K562 (cell line): Measurements from ENCODE around the gene ACAP2. TPM values are rescaled to one million over a fixed set of nuclear protein-coding genes. Genes with fewer than 3 reads are reported as not detected.

Experiments used
- BCL6 ChIP-seq: fragments of 250-450 bp; sonication (Bioruptor Pico); IDR thresholded peaks from 2 replicates; pipeline ENCODE4 v1.4.0; 2020
- C11orf30 ChIP-seq: fragments of 450-650 bp; IDR thresholded peaks from 2 replicates; pipeline ENCODE4 v1.6.1; 2016; ENCODE audit warnings: low read depth, mild to moderate bottlenecking
- CTCF ChIP-seq, 3 experiments: IDR thresholded peaks in 2 of 3; conservative IDR thresholded peaks in 1 of 3; 2 replicates each; pipeline ENCODE4 v1.5.1; 2011 to 2012; ENCODE audit warnings: low read length in 3 of 3, mild to moderate bottlenecking in 3 of 3, control low read depth in 2 of 3, improper control_type of control experiment in 1 of 3, inconsistent platforms in 1 of 3, low read depth in 1 of 3, mixed read lengths in 1 of 3, moderate library complexity in 1 of 3; ENCODE audit not compliant: insufficient read depth in 2 of 3
- CTCFL ChIP-seq: IDR thresholded peaks from 2 replicates; pipeline ENCODE4 v1.6.1; 2011; ENCODE audit warnings: borderline replicate concordance, low read depth, mild to moderate bottlenecking, moderate library complexity, low read length; ENCODE audit not compliant: insufficient read depth, poor library complexity, severe bottlenecking
- EGR1 ChIP-seq: fragments of 450-650 bp; conservative IDR thresholded peaks from 2 replicates; pipeline ENCODE4 v1.6.1; 2017; ENCODE audit warnings: mild to moderate bottlenecking
- EZH2 ChIP-seq: IDR thresholded peaks from 2 replicates; pipeline ENCODE4 v1.6.1; 2012; ENCODE audit warnings: low read depth, mild to moderate bottlenecking, inconsistent platforms, low read length, borderline replicate concordance
- FOXM1 ChIP-seq, 2 experiments: fragments of 450-650 bp in 1 of 2; sonication (generic) in 1 of 2; formaldehyde crosslinking in 1 of 2; IDR thresholded peaks; 2 replicates each; pipeline versions ENCODE4 v1.6.1 to v1.9.0; 2017 to 2022; ENCODE audit warnings: low read depth in 2 of 2, mild to moderate bottlenecking in 2 of 2, missing genetic modification reagents in 1 of 2, moderate library complexity in 1 of 2
- HCFC1 ChIP-seq: IDR thresholded peaks from 2 replicates; pipeline ENCODE4 v1.6.1; 2012; ENCODE audit warnings: low read depth, low read length, improper control_type of control experiment
- HNRNPL ChIP-seq: fragments of 200-400 bp; formaldehyde crosslinking; IDR thresholded peaks from 2 replicates; pipeline ENCODE4 v1.6.1; 2017; ENCODE audit warnings: low read depth, mild to moderate bottlenecking, low read length
- ID3 ChIP-seq, 2 experiments: fragments of 250-450 bp in 1 of 2; fragments of 450-650 bp in 1 of 2; sonication (Bioruptor Pico) in 1 of 2; IDR thresholded peaks; 2 replicates each; pipeline versions ENCODE4 v1.6.1 to v1.8.0; 2016 to 2021; ENCODE audit warnings: mild to moderate bottlenecking in 2 of 2, moderate library complexity in 2 of 2, missing compliant biosample characterization in 1 of 2, missing genetic modification characterization in 1 of 2
- KAT7 ChIP-seq: sonication (generic); formaldehyde crosslinking; IDR thresholded peaks from 2 replicates; pipeline ENCODE4 v1.8.0; 2022; ENCODE audit warnings: missing genetic modification reagents, mild to moderate bottlenecking, borderline replicate concordance
- PML ChIP-seq: IDR thresholded peaks from 2 replicates; pipeline ENCODE4 v1.6.1; 2012; ENCODE audit warnings: low read length, inconsistent platforms
- POU5F1 ChIP-seq: fragments of 150-350 bp; IDR thresholded peaks from 2 replicates; pipeline ENCODE4 v1.6.1; 2014; ENCODE audit warnings: borderline replicate concordance, low read length, low read depth, mild to moderate bottlenecking; ENCODE audit not compliant: partially characterized antibody
- PTBP1 ChIP-seq: fragments of 200-400 bp; formaldehyde crosslinking; IDR thresholded peaks from 2 replicates; pipeline ENCODE4 v1.6.1; 2017; ENCODE audit warnings: low read depth, low read length
- RB1 ChIP-seq: fragments of 450-650 bp; IDR thresholded peaks from 2 replicates; pipeline ENCODE4 v1.6.1; 2017; ENCODE audit warnings: low read depth, mild to moderate bottlenecking
- RBBP5 ChIP-seq: fragments of 200-600 bp; sonication (generic); IDR thresholded peaks from 2 replicates; pipeline ENCODE4 v1.6.1; 2012; ENCODE audit warnings: borderline replicate concordance, mild to moderate bottlenecking, low read length, control low read depth, inconsistent platforms; ENCODE audit not compliant: insufficient read depth, poor library complexity, severe bottlenecking
- SAP30 ChIP-seq: fragments of 200-600 bp; sonication (generic); IDR thresholded peaks from 2 replicates; pipeline ENCODE4 v1.6.1; 2012; ENCODE audit warnings: borderline replicate concordance, low read depth, mild to moderate bottlenecking, moderate library complexity, low read length, control low read depth, inconsistent platforms; ENCODE audit not compliant: insufficient read depth, poor library complexity, severe bottlenecking
- SMAD4 ChIP-seq: fragments of 250-450 bp; sonication (Bioruptor Pico); conservative IDR thresholded peaks from 2 replicates; pipeline ENCODE4 v1.8.0; 2021; ENCODE audit warnings: inconsistent platforms, mild to moderate bottlenecking, moderate library complexity
- YY1 ChIP-seq, 3 experiments: IDR thresholded peaks; 2 replicates each; pipeline ENCODE4 v1.6.1; 2011; ENCODE audit warnings: low read length in 2 of 3, mild to moderate bottlenecking in 2 of 3, moderate library complexity in 2 of 3, borderline replicate concordance in 1 of 3, control low read depth in 1 of 3, low read depth in 1 of 3; ENCODE audit not compliant: insufficient read depth in 3 of 3, insufficient replicate concordance in 2 of 3, control insufficient read depth in 1 of 3, insufficient read length in 1 of 3; ENCODE audit errors: extremely low read depth in 1 of 3
- ZFX ChIP-seq: sonication (generic); formaldehyde crosslinking; IDR thresholded peaks from 2 replicates; pipeline ENCODE4 v1.8.0; 2022; ENCODE audit warnings: mild to moderate bottlenecking, missing genetic modification reagents, moderate library complexity
- ZNF121 ChIP-seq: sonication (generic); formaldehyde crosslinking; conservative IDR thresholded peaks from 2 replicates; pipeline ENCODE4 v1.8.0; 2022; ENCODE audit warnings: missing genetic modification reagents
- ZSCAN29 ChIP-seq: fragments of 450-650 bp; IDR thresholded peaks from 2 replicates; pipeline ENCODE4 v1.6.1; 2017
- polyA plus RNA-seq, 8 experiments: library from polyadenylated mRNA; depleted of rRNA in 4 of 8; stranded (reverse) in 5 of 8; unstranded in 3 of 8; fragments of >200 nt; fragmentation: Nextera tagmentation in 2 of 8; fragmentation: Illumina TruSeq in 1 of 8; extraction: Ambion mirVana in 2 of 8; extraction: Trizol in 1 of 8; gene quantifications; 2 replicates each; pipeline versions ENCODE4 v1.2.1 to v1.2.3, GENCODE V29; 2011 to 2014; ENCODE audit warnings: inconsistent platforms in 1 of 8, missing spikeins in 1 of 8
- total RNA-seq, 7 experiments: library from RNA; depleted of rRNA in 6 of 7; stranded (reverse); fragments of >200 nt in 6 of 7; fragmentation: Illumina TruSeq in 2 of 7; extraction: Trizol in 2 of 7; gene quantifications; 2 replicates each; pipeline versions ENCODE4 v1.2.1 to v1.2.3, GENCODE V29; 2011 to 2021; ENCODE audit warnings: low replicate concordance in 1 of 7

ACAP2 gene
- total and polyA plus RNA-seq, 9 of the 15 experiments (the other 6 are each of a cell fraction or from before 2014, with no cell fraction given), result 10.6 to 52.7 (median 34.4) TPM

- TF ChIP-seq CTCF (IDR thresholded peaks at IDR 0.05 in 2 of 3, conservative IDR thresholded peaks at IDR 0.05 in 1 of 3; ENCODE audit: insufficient read depth in 2 of 3, low read depth in 1 of 3, low read length in 3 of 3), result peak; percentile 48 to 83 (median 65); a peak in 5 of 6 replicates
- TF ChIP-seq SMAD4, result 0 out of 2 replicates have a peak, but pooled peaks have one; percentile 42
- 0 out of 2 replicates have a peak, but pooled peaks have one; percentile 67 for TF ChIP-seq ZSCAN29
- peak; percentile 86 for TF ChIP-seq FOXM1 (IDR thresholded peaks at IDR 0.05; ENCODE audit: low read depth)
- TF ChIP-seq FOXM1 (CRISPR knock-in tag; IDR thresholded peaks at IDR 0.05; ENCODE audit: low read depth), result 0 out of 2 replicates have a peak, but pooled peaks have one; percentile 4
- TF ChIP-seq BCL6 (CRISPR knock-in tag), result no peak
- peak; percentile 94 for TF ChIP-seq CTCFL
- peak; percentile 91 for TF ChIP-seq RB1
- peak; percentile 55; the same call in 1 of the 2 replicates for TF ChIP-seq C11orf30
- TF ChIP-seq PML, result peak; percentile 33; the same call in 1 of the 2 replicates
- TF ChIP-seq POU5F1, result no peak
- no peak for TF ChIP-seq ZNF121 (CRISPR knock-in tag)
- TF ChIP-seq RBBP5, result peak; percentile 99
- peak; percentile 40; the same call in 1 of the 2 replicates for TF ChIP-seq HCFC1
- TF ChIP-seq EGR1, result no peak
- TF ChIP-seq ZFX (CRISPR knock-in tag), result peak; percentile 78
- no peak for TF ChIP-seq EZH2
- peak; percentile 63 for TF ChIP-seq SAP30
- no peak for TF ChIP-seq KAT7 (CRISPR knock-in tag)
- TF ChIP-seq PTBP1, result no peak
- TF ChIP-seq YY1 (IDR thresholded peaks at IDR 0.05; ENCODE audit: borderline replicate concordance in 1 of 3, control insufficient read depth in 1 of 3, extremely low read depth in 1 of 3, insufficient read depth in 3 of 3, insufficient read length in 1 of 3, insufficient replicate concordance in 2 of 3, low read depth in 1 of 3, low read length in 2 of 3), result peak; percentile 89 to 98 (median 98)
- peak; percentile 47; the same call in 1 of the 2 replicates for TF ChIP-seq HNRNPL
- no peak for TF ChIP-seq ID3 (CRISPR knock-in tag; IDR thresholded peaks at IDR 0.05)
- no peak; the same call in 1 of the 2 replicates for TF ChIP-seq ID3 (tag; IDR thresholded peaks at IDR 0.05)
Observed at GRCh38 chr3:195270817-195271409, 171.9 kb downstream of the ACAP2 start, which contains the start of gene XXYLT1 (continued).
